Measurements from ENCODE around the gene PPIL1.
"Not testable (repeated sequence)": the region's sequence is repeated elsewhere in the genome, so short reads cannot be mapped to it uniquely, and the experiment has no call there.

DNA sequence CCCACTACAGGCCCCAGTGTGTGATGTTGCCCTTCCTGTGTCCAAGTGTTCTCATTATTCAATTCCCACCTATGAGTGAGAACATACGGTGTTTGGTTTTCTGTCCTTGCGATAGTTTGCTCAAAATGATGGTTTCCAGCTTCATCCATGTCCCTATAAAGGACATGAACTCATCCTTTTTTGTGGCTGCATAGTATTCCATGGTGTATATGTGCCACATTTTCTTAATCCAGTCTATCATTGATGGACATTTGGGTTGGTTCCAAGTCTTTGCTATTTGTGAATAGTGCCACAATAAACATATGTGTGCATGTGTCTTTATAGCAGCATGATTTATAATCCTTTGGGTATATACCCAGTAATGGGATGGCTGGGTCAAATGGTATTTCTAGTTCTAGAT, 16.6 kb upstream of the PPIL1 start:
- TF ChIP-seq, protein P1, sequence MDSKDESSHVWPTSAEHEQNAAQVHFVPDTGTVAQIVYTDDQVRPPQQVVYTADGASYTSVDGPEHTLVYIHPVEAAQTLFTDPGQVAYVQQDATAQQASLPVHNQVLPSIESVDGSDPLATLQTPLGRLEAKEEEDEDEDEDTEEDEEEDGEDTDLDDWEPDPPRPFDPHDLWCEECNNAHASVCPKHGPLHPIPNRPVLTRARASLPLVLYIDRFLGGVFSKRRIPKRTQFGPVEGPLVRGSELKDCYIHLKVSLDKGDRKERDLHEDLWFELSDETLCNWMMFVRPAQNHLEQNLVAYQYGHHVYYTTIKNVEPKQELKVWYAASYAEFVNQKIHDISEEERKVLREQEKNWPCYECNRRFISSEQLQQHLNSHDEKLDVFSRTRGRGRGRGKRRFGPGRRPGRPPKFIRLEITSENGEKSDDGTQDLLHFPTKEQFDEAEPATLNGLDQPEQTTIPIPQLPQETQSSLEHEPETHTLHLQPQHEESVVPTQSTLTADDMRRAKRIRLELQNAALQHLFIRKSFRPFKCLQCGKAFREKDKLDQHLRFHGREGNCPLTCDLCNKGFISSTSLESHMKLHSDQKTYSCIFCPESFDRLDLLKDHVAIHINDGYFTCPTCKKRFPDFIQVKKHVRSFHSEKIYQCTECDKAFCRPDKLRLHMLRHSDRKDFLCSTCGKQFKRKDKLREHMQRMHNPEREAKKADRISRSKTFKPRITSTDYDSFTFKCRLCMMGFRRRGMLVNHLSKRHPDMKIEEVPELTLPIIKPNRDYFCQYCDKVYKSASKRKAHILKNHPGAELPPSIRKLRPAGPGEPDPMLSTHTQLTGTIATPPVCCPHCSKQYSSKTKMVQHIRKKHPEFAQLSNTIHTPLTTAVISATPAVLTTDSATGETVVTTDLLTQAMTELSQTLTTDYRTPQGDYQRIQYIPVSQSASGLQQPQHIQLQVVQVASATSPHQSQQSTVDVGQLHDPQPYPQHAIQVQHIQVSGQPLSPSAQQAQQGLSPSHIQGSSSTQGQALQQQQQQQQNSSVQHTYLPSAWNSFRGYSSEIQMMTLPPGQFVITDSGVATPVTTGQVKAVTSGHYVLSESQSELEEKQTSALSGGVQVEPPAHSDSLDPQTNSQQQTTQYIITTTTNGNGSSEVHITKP (tag by site-specific recombination; IDR thresholded peaks at IDR 0.05) = not testable (repeated sequence)
- TF ChIP-seq ZNF510 (tag by site-specific recombination; IDR thresholded peaks at IDR 0.05; ENCODE audit: insufficient replicate concordance) = not testable (repeated sequence)

All from HEK293 (cell line).